SU-DHL-6 (cell line): ENCODE results near the gene ITGA1.

Experiments
- H2AFZ ChIP-seq: fragments of 200-600 bp; sonication (generic); 2 replicates; pipeline ENCODE4 v1.6.1; 2014; ENCODE audit warnings: low read depth, mild to moderate bottlenecking, moderate library complexity, mixed read lengths, antibody characterized with exemption, low read length; ENCODE audit not compliant: severe bottlenecking
- H3F3A ChIP-seq: fragments of 200-600 bp; shearing (Covaris generic); 2 replicates; pipeline ENCODE4 v1.6.0; 2016; ENCODE audit warnings: antibody characterized with exemption, mild to moderate bottlenecking; ENCODE audit not compliant: insufficient read depth
- H3K27ac ChIP-seq: fragments of 200-600 bp; sonication (generic); 2 replicates; pipeline ENCODE4 v1.5.1; 2016; ENCODE audit warnings: low read depth, mild to moderate bottlenecking, low read length, moderate library complexity, mixed read lengths
- H3K27me3 ChIP-seq: fragments of 200-600 bp; sonication (generic), shearing (Covaris generic); 2 replicates; pipeline ENCODE4 v1.6.0; 2014; ENCODE audit warnings: mild to moderate bottlenecking, low read length
- H3K36me3 ChIP-seq: fragments of 200-600 bp; sonication (generic); 2 replicates; pipeline ENCODE4 v1.6.1; 2014; ENCODE audit warnings: mild to moderate bottlenecking, low read length, mixed read lengths
- H3K4me2 ChIP-seq: fragments of 300-600, 200-600 bp; shearing (Covaris generic), sonication (generic); 2 replicates; pipeline ENCODE4 v1.6.0; 2014; ENCODE audit warnings: low read length, low read depth, mild to moderate bottlenecking; ENCODE audit not compliant: poor library complexity, severe bottlenecking
- H3K4me3 ChIP-seq: fragments of 200-600 bp; sonication (generic); 2 replicates; pipeline ENCODE4 v1.5.1; 2014; ENCODE audit warnings: antibody characterized with exemption, low read length, mild to moderate bottlenecking, mixed read lengths; ENCODE audit not compliant: insufficient read depth, poor library complexity, severe bottlenecking
- H3K79me2 ChIP-seq: fragments of 200-600 bp; sonication (generic); 2 replicates; pipeline ENCODE4 v1.6.1; 2014; ENCODE audit warnings: mild to moderate bottlenecking, low read length, moderate library complexity; ENCODE audit not compliant: insufficient read depth
- H3K9ac ChIP-seq: fragments of 200-600 bp; sonication (generic); 2 replicates; pipeline ENCODE4 v1.7.0; 2014; ENCODE audit warnings: mild to moderate bottlenecking, low read length
- H3K9me2 ChIP-seq: fragments of 200-600 bp; sonication (generic); replicated peaks from 2 replicates; pipeline ENCODE4 v1.6.1; 2014; ENCODE audit warnings: low read length; ENCODE audit not compliant: insufficient read depth
- H3K9me3 ChIP-seq: fragments of 200-600 bp; sonication (generic); 2 replicates; pipeline ENCODE4 v1.6.1; 2014; ENCODE audit warnings: low read length, mixed read lengths; ENCODE audit not compliant: insufficient read depth
- H4K20me1 ChIP-seq: fragments of 200-600 bp; sonication (generic); 2 replicates; pipeline ENCODE4 v1.6.1; 2014; ENCODE audit warnings: low read depth, mild to moderate bottlenecking, antibody characterized with exemption, low read length, moderate library complexity, mixed read lengths
- EZH2phosphoT487 ChIP-seq: fragments of 200-600 bp; sonication (generic), shearing (Covaris generic); conservative IDR thresholded peaks from 2 replicates; pipeline ENCODE4 v1.6.1; 2018; ENCODE audit warnings: mild to moderate bottlenecking, antibody characterized with exemption, low read length, moderate library complexity, mixed read lengths
- TF ChIP-seq, protein P1 (sequence below): fragments of 200-600 bp; sonication (generic); IDR thresholded peaks from one replicate; pipeline ENCODE4 v1.5.1; 2017; ENCODE audit warnings: antibody characterized with exemption, mild to moderate bottlenecking, low read length, moderate library complexity; ENCODE audit not compliant: insufficient read depth, poor library complexity, severe bottlenecking

ITGA1 gene

GRCh38 chr5:52997424-52997823 lies 209.7 kb downstream of the ITGA1 start:
- H4K20me1 ChIP-seq: no peaks in the 10 kb centered on the region
- TF ChIP-seq EZH2phosphoT487: no peak
- TF ChIP-seq, protein P1, sequence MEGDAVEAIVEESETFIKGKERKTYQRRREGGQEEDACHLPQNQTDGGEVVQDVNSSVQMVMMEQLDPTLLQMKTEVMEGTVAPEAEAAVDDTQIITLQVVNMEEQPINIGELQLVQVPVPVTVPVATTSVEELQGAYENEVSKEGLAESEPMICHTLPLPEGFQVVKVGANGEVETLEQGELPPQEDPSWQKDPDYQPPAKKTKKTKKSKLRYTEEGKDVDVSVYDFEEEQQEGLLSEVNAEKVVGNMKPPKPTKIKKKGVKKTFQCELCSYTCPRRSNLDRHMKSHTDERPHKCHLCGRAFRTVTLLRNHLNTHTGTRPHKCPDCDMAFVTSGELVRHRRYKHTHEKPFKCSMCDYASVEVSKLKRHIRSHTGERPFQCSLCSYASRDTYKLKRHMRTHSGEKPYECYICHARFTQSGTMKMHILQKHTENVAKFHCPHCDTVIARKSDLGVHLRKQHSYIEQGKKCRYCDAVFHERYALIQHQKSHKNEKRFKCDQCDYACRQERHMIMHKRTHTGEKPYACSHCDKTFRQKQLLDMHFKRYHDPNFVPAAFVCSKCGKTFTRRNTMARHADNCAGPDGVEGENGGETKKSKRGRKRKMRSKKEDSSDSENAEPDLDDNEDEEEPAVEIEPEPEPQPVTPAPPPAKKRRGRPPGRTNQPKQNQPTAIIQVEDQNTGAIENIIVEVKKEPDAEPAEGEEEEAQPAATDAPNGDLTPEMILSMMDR: no peak
- no peak overlapping the region for H3K4me3 ChIP-seq
- H3K79me2 ChIP-seq: no peaks in the 10 kb centered on the region
- H3K36me3 ChIP-seq: no peaks in the 10 kb centered on the region
- H3K4me2 ChIP-seq: no peak overlapping the region
- H3K9me2 ChIP-seq: no peaks in the 10 kb centered on the region
- H3K27me3 ChIP-seq: no peaks in the 10 kb centered on the region
- H3K27ac ChIP-seq: no peak overlapping the region
- H2AFZ ChIP-seq: no peak overlapping the region
- no peaks in the 10 kb centered on the region for H3F3A ChIP-seq
- H3K9ac ChIP-seq: no peak overlapping the region
- no peaks in the 10 kb centered on the region for H3K9me3 ChIP-seq

DNA sequence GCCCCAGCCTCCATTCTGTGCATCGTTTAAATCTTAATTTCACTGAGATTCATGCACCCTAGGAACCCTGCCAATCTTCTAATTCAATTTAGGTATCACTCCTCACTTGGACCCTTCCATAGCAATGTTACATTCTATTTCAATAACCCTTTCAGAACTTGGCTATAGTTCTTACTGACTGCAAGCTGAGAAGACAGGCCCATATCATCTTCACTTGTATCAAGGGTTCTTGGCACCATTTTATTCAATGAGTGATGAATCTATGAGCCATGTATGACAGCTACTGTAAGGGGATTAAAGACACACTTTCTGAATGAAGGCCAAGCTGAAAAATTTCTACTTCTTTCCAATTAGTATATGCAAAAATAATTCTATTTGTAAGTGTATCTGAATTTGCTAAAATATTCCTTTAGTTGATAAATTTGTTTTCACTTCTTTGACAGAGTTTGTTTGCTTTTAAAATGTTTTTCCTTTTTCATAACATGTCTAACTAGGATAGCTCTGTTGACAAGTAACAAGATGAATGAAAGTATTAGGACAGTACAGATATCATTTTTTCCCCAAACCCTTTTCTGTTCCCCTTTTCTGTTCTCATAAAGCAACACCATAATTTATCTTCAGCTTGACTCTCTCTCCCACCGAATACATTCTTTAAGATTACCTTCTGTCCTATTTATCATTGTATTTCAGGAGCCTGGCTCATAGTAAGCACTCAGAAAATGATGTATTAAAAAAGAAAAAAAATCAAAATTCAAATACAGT lies 211.0 kb downstream of the ITGA1 start:
- Histone ChIP-seq H3K9me3 (no peaks in the 10 kb centered on the region), H3K27ac (no peak overlapping the region), H3K4me3 (no peak overlapping the region), H3K36me3 (no peaks in the 10 kb centered on the region), H3F3A (no peaks in the 10 kb centered on the region), H3K27me3 (no peaks in the 10 kb centered on the region), H4K20me1 (no peaks in the 10 kb centered on the region), H3K4me2 (no peak overlapping the region), H3K79me2 (no peaks in the 10 kb centered on the region), H3K9ac (no peak overlapping the region), H2AFZ (no peak overlapping the region), H3K9me2 (no peaks in the 10 kb centered on the region)
- TF ChIP-seq, protein P1: no peak
- no peak for TF ChIP-seq EZH2phosphoT487

- no peaks in the 10 kb centered on the region for H3F3A ChIP-seq
- H3K9me3 ChIP-seq: no peaks in the 10 kb centered on the region
- no peaks in the 10 kb centered on the region for H4K20me1 ChIP-seq
- H3K27me3 ChIP-seq: no peaks in the 10 kb centered on the region
- no peak overlapping the region for H3K27ac ChIP-seq
- H3K4me2 ChIP-seq: no peak overlapping the region
- H3K79me2 ChIP-seq: no peaks in the 10 kb centered on the region
- H3K4me3 ChIP-seq: no peak overlapping the region
- H3K9me2 ChIP-seq: no peaks in the 10 kb centered on the region
- no peak overlapping the region for H3K9ac ChIP-seq
- TF ChIP-seq, protein P1: no peak
- TF ChIP-seq EZH2phosphoT487: no peak
- no peak overlapping the region for H2AFZ ChIP-seq
- H3K36me3 ChIP-seq: no peaks in the 10 kb centered on the region
Measured at GRCh38 chr5:52999344-52999949, 211.7 kb downstream of the ITGA1 start.
